Keratinocyte (primary cell): Measurements from ENCODE around the gene OLR1. TPM values are rescaled to one million over a fixed set of nuclear protein-coding genes. Genes with fewer than 3 reads are reported as not detected.

ENCODE experiments used
- DNase-seq: peaks from one replicate; pipeline ENCODE4 v3.0.0-alpha.2; 2011; ENCODE audit warnings: low read depth, missing footprints, low spot score
- FAIRE-seq: peaks from 2 replicates; lab custom pipeline; 2011; peaks lifted over from hg19 to GRCh38; lab: Jason Lieb, UNC
- H2AFZ ChIP-seq: 2 replicates; pipeline ENCODE4 v1.6.0; 2012; ENCODE audit warnings: low read length, control low read depth, inconsistent platforms; ENCODE audit not compliant: control insufficient read depth
- H3K27ac ChIP-seq: 2 replicates; pipeline ENCODE4 v1.5.1; 2011; ENCODE audit warnings: low read length; ENCODE audit not compliant: control insufficient read depth, insufficient read depth
- H3K27me3 ChIP-seq: 3 replicates; pipeline ENCODE4 v1.6.0; 2011; ENCODE audit warnings: low read length; ENCODE audit not compliant: control insufficient read depth, insufficient read depth; ENCODE audit errors: extremely low read depth
- H3K36me3 ChIP-seq, 2 experiments: 2 replicates in 1 of 2; 3 replicates in 1 of 2; pipeline ENCODE4 v1.5.1; 2011; ENCODE audit warnings: low read length in 2 of 2, mild to moderate bottlenecking in 1 of 2; ENCODE audit not compliant: control insufficient read depth in 2 of 2, insufficient read depth in 2 of 2; ENCODE audit errors: extremely low read depth in 1 of 2
- H3K4me1 ChIP-seq: 3 replicates; pipeline ENCODE4 v1.5.1; 2011; ENCODE audit warnings: low read length; ENCODE audit not compliant: control insufficient read depth, insufficient read depth; ENCODE audit errors: extremely low read depth
- H3K4me2 ChIP-seq: 3 replicates; pipeline ENCODE4 v1.6.0; 2011; ENCODE audit warnings: low read depth, low read length; ENCODE audit not compliant: control insufficient read depth, insufficient read depth; ENCODE audit errors: extremely low read depth
- H3K4me3 ChIP-seq, 3 experiments: fragments of 200-600 bp in 1 of 3; sonication (generic) in 1 of 3; 2 replicates in 2 of 3; 3 replicates in 1 of 3; pipeline ENCODE4 v1.5.1; 2011 to 2016; ENCODE audit warnings: low read length in 3 of 3, mild to moderate bottlenecking in 3 of 3, control low read depth in 2 of 3, inconsistent platforms in 1 of 3, low read depth in 1 of 3, mixed read lengths in 1 of 3, mixed run types in 1 of 3, moderate library complexity in 1 of 3; ENCODE audit not compliant: control insufficient read depth in 2 of 3, insufficient read depth in 2 of 3; ENCODE audit errors: extremely low read depth in 1 of 3
- H3K79me2 ChIP-seq: 2 replicates; pipeline ENCODE4 v1.6.0; 2012; ENCODE audit warnings: low read length; ENCODE audit not compliant: control insufficient read depth, insufficient read depth
- H3K9ac ChIP-seq: 3 replicates; pipeline ENCODE4 v1.6.0; 2011; ENCODE audit warnings: low read length; ENCODE audit not compliant: control insufficient read depth, insufficient read depth; ENCODE audit errors: extremely low read depth
- H3K9me1 ChIP-seq: 3 replicates; pipeline ENCODE4 v1.6.0; 2011; ENCODE audit warnings: low read length; ENCODE audit not compliant: control insufficient read depth, insufficient read depth; ENCODE audit errors: extremely low read depth
- H3K9me3 ChIP-seq: 2 replicates; pipeline ENCODE4 v1.5.1; 2012; ENCODE audit warnings: low read depth, low read length; ENCODE audit not compliant: control insufficient read depth
- H4K20me1 ChIP-seq: 3 replicates; pipeline ENCODE4 v1.6.0; 2011; ENCODE audit warnings: low read length; ENCODE audit not compliant: control insufficient read depth, insufficient read depth; ENCODE audit errors: extremely low read depth
- EZH2 ChIP-seq: IDR thresholded peaks from one replicate; pipeline ENCODE4 v1.6.1; 2012; ENCODE audit warnings: inconsistent platforms, mild to moderate bottlenecking, low read length, moderate library complexity
- dilution Hi-C: fragments of 300-500 bp; cut with MboI; formaldehyde crosslinking; loops from one replicate; pipeline ENCODE4 v1.7.0; 2020; ENCODE audit warnings: low sequenced_read_pairs; ENCODE audit not compliant: extremely low pct_ligation_motif_present
- polyA plus RNA-seq, 5 experiments: library from polyadenylated mRNA; depleted of rRNA in 3 of 5; stranded (reverse) in 3 of 5; stranded (forward) in 1 of 5; unstranded in 1 of 5; fragments of >200 nt; gene quantifications; 1 replicate in 1 of 5; 2 replicates in 3 of 5; 3 replicates in 1 of 5; pipeline versions ENCODE4 v1.2.1 to v1.2.3, GENCODE V29; 2011 to 2012; ENCODE audit warnings: missing spikeins in 2 of 5, low read depth in 1 of 5, low replicate concordance in 1 of 5
- TF ChIP-seq, protein P1 (sequence below), 3 experiments: IDR thresholded peaks in 1 of 3; conservative IDR thresholded peaks in 1 of 3; optimal IDR thresholded peaks in 1 of 3; 2 replicates in 2 of 3; 3 replicates in 1 of 3; pipeline versions ENCODE3 to v1.5.1; 2011; ENCODE audit warnings: low read length in 3 of 3, mild to moderate bottlenecking in 3 of 3, moderate library complexity in 2 of 3, control low read depth in 1 of 3, inconsistent platforms in 1 of 3; ENCODE audit not compliant: insufficient read depth in 2 of 3; ENCODE audit errors: extremely low read depth in 1 of 3

Gene OLR1
- polyA plus RNA-seq, 1 donor (not counting 4 experiments of a cell fraction or from before 2014, with no cell fraction given), result 0.17 TPM

DNA sequence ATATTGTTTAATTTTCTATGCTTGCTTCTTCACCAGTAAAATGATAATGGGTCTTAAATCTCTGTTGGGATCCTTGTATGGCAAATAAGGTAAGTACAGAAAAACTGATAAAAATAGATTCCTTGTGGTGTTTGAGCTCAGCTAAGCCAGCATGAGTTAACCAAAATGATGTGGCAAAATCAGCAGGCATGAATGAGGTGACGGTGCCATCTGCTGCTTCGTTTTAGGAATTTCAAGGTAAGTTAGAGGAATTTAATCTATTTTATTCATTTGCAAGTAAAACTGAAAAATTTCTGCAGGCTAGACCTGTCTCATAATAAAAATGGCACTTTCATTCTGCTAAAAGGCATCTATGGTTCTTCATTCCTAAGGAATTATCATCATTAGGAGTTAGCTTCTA, 31.9 kb downstream of the OLR1 start:
- Histone ChIP-seq H3K27ac (no peak overlapping the region), H2AFZ (no peak overlapping the region), H3K4me2 (no peak overlapping the region), H3K9ac (no peak overlapping the region), H4K20me1 (no peaks in the 10 kb centered on the region), H3K9me3 (no peaks in the 10 kb centered on the region), H3K9me1 (no peaks in the 10 kb centered on the region), H3K4me3 (no peak overlapping the region), H3K36me3 (no peaks in the 10 kb centered on the region), H3K79me2 (no peaks in the 10 kb centered on the region), H3K4me1 (no peaks in the 10 kb centered on the region), H3K27me3 (no peaks in the 10 kb centered on the region)
- dilution Hi-C loops, result no loop called here
- peak; percentile 82 for FAIRE-seq
- TF ChIP-seq EZH2, result no peak
- TF ChIP-seq, protein P1, sequence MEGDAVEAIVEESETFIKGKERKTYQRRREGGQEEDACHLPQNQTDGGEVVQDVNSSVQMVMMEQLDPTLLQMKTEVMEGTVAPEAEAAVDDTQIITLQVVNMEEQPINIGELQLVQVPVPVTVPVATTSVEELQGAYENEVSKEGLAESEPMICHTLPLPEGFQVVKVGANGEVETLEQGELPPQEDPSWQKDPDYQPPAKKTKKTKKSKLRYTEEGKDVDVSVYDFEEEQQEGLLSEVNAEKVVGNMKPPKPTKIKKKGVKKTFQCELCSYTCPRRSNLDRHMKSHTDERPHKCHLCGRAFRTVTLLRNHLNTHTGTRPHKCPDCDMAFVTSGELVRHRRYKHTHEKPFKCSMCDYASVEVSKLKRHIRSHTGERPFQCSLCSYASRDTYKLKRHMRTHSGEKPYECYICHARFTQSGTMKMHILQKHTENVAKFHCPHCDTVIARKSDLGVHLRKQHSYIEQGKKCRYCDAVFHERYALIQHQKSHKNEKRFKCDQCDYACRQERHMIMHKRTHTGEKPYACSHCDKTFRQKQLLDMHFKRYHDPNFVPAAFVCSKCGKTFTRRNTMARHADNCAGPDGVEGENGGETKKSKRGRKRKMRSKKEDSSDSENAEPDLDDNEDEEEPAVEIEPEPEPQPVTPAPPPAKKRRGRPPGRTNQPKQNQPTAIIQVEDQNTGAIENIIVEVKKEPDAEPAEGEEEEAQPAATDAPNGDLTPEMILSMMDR (optimal IDR thresholded peaks at IDR 0.05 in 1 of 3, IDR thresholded peaks at IDR 0.05 in 1 of 3, conservative IDR thresholded peaks at IDR 0.05 in 1 of 3; ENCODE audit: extremely low read depth in 1 of 3, insufficient read depth in 2 of 3, low read length in 3 of 3), result peak; percentile 50 to 75 (median 53)
- DNase-seq, result no peak

DNA sequence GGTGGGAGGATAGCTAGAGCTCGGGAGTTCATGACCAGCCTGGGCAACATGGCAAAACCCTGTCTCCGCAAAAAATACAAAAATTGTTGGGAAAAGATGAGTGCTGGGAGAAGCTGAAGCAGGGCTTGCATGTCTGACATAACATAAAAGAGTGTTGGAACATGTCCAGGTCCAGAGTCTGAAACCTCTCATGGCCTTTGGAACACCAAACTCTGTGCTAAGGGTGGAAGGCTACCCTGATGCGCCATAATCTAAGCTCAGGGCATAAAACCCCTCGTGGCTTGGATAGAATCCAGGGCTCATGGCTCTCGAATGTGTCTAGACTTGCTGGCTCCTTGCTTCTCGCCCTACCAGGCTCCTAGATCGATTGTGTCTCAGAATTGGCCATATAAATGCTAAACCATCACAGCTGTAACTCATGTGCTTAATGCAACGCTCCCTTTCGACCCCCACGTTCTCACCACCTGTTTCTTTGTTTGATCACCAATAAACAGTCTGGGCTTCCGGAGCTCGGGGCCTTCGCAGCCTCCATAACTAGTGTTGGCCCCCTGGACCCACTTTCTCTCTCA, 35.2 kb downstream of the OLR1 start:
- no peak for DNase-seq
- Histone ChIP-seq H3K9me1 (no peaks in the 10 kb centered on the region), H3K36me3 (no peaks in the 10 kb centered on the region), H3K27me3 (no peaks in the 10 kb centered on the region), H3K27ac (no peak overlapping the region), H3K9ac (no peak overlapping the region), H4K20me1 (no peaks in the 10 kb centered on the region), H3K4me1 (no peaks in the 10 kb centered on the region), H3K4me3 (no peak overlapping the region), H2AFZ (no peak overlapping the region), H3K9me3 (no peaks in the 10 kb centered on the region), H3K4me2 (no peak overlapping the region), H3K79me2 (no peaks in the 10 kb centered on the region)
- no peak for TF ChIP-seq EZH2
- TF ChIP-seq, protein P1 (optimal IDR thresholded peaks at IDR 0.05 in 1 of 3, IDR thresholded peaks at IDR 0.05 in 1 of 3, conservative IDR thresholded peaks at IDR 0.05 in 1 of 3; ENCODE audit: extremely low read depth in 1 of 3, insufficient read depth in 2 of 3, low read length in 3 of 3), result no peak
- dilution Hi-C loops, result no loop called here
- no peak for FAIRE-seq
